HFFc6 (cell line): ENCODE results near the gene PPP6R3. TPM values are rescaled to one million over a fixed set of nuclear protein-coding genes. Genes with fewer than 3 reads are reported as not detected.

Experiments used
- DNase-seq: peaks from one replicate; pipeline ENCODE4 v3.0.0-alpha.2; 2018
- H3K27ac Mint-ChIP-seq: 2 replicates; pipeline ENCODE4 v1.8.0; 2020; ENCODE audit warnings: mild to moderate bottlenecking, mixed read lengths
- H3K27me3 Mint-ChIP-seq: 2 replicates; pipeline ENCODE4 v1.8.0; 2021; ENCODE audit warnings: mild to moderate bottlenecking, moderate library complexity, mixed read lengths; ENCODE audit not compliant: insufficient read depth
- H3K36me3 Mint-ChIP-seq: 2 replicates; pipeline ENCODE4 v1.8.0; 2021; ENCODE audit warnings: low read depth, mixed read lengths
- H3K4me1 Mint-ChIP-seq: 2 replicates; pipeline ENCODE4 v1.8.0; 2020; ENCODE audit warnings: low read depth, mixed read lengths
- H3K4me3 Mint-ChIP-seq: 2 replicates; pipeline ENCODE4 v1.8.0; 2020; ENCODE audit warnings: mild to moderate bottlenecking, moderate library complexity, mixed read lengths
- H3K9me3 Mint-ChIP-seq: 2 replicates; pipeline ENCODE4 v1.8.0; 2020; ENCODE audit warnings: mild to moderate bottlenecking, mixed read lengths
- CTCF ChIP-seq: fragments of 200-600 bp; sonication (generic); IDR thresholded peaks from 2 replicates; pipeline ENCODE4 v1.5.0; 2021; ENCODE audit warnings: antibody characterized with exemption, mild to moderate bottlenecking
- total RNA-seq, 6 experiments: library from RNA; stranded (reverse); fragmentation: NEBNext Ultra II Directional; extraction: Animal tissue kit (Norgen Biotek cat#: 25700); gene quantifications; 2 replicates in 1 of 6; 3 replicates in 5 of 6; pipeline ENCODE4 v1.2.3, GENCODE V29; 2021

PPP6R3 gene
- total RNA-seq, 6 experiments from 2014 or later = 62.5 to 72.0 (median 67.8) TPM

GRCh38 chr11:68501813-68502212 is 41.3 kb downstream of the PPP6R3 start:
- Mint-ChIP-seq H3K36me3 (no peaks in the 10 kb centered on the region), H3K4me3 (no peak overlapping the region), H3K27ac (no peak overlapping the region), H3K9me3 (no peaks in the 10 kb centered on the region), H3K4me1 (peaks cover 69% of the 10 kb centered on the region), H3K27me3 (no peaks in the 10 kb centered on the region; the same call in 1 of the 2 replicates)
- no peak for TF ChIP-seq CTCF
- DNase-seq = no peak

- H3K27me3 Mint-ChIP-seq = no peaks in the 10 kb centered on the region
- no peaks in the 10 kb centered on the region for H3K36me3 Mint-ChIP-seq
- H3K4me3 Mint-ChIP-seq = no peak overlapping the region
- no peaks in the 10 kb centered on the region for H3K9me3 Mint-ChIP-seq
- TF ChIP-seq CTCF = no peak
- peaks cover 69% of the 10 kb centered on the region for H3K4me1 Mint-ChIP-seq
- no peak for DNase-seq
- H3K27ac Mint-ChIP-seq = peak overlapping the region; percentile 17; the same call in 1 of the 2 replicates
Observed at GRCh38 chr11:68503251-68503687, 42.7 kb downstream of the PPP6R3 start.

DNA sequence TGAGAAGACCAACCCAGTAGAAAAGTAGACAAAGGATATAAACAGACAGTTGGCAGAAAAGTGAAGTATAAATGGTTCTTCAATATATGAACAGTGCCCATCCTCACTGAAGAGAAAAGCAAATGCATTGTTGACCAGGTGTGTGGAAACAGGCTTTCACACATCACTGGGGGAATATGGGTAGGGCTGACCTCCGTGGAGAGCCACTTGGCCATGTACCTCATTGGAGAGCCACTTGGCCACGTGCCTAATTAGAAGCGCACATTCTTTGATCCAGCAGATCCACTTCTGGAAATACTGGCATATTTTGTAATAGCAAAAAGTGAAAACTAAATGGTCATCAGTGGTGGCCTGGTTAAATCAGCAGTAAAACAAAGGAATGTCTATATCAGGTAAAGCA is 43.2 kb downstream of the PPP6R3 start:
- DNase-seq = no peak
- no peak for TF ChIP-seq CTCF
- no peaks in the 10 kb centered on the region for H3K27me3 Mint-ChIP-seq
- no peak overlapping the region for H3K27ac Mint-ChIP-seq
- H3K36me3 Mint-ChIP-seq = no peaks in the 10 kb centered on the region
- H3K4me3 Mint-ChIP-seq = no peak overlapping the region
- peaks cover 69% of the 10 kb centered on the region for H3K4me1 Mint-ChIP-seq
- no peaks in the 10 kb centered on the region for H3K9me3 Mint-ChIP-seq

GRCh38 chr11:68504432-68505066 is 44.0 kb downstream of the PPP6R3 start:
- H3K27me3 Mint-ChIP-seq = no peaks in the 10 kb centered on the region
- DNase-seq = no peak
- H3K9me3 Mint-ChIP-seq = no peaks in the 10 kb centered on the region
- peaks cover 71% of the 10 kb centered on the region for H3K4me1 Mint-ChIP-seq
- TF ChIP-seq CTCF = no peak
- H3K27ac Mint-ChIP-seq = peak overlapping the region; percentile 78
- H3K4me3 Mint-ChIP-seq = peak overlapping the region; percentile 62; the same call in 1 of the 2 replicates
- no peaks in the 10 kb centered on the region for H3K36me3 Mint-ChIP-seq

- peak overlapping the region; percentile 78 for H3K27ac Mint-ChIP-seq
- TF ChIP-seq CTCF = no peak
- H3K4me1 Mint-ChIP-seq = peaks cover 70% of the 10 kb centered on the region
- no peaks in the 10 kb centered on the region for H3K9me3 Mint-ChIP-seq
- peak; percentile 46 for DNase-seq
- no peaks in the 10 kb centered on the region for H3K27me3 Mint-ChIP-seq
- no peaks in the 10 kb centered on the region; the same call in 1 of the 2 replicates for H3K36me3 Mint-ChIP-seq
- peak overlapping the region; percentile 62 for H3K4me3 Mint-ChIP-seq
Observed at GRCh38 chr11:68505596-68505995, 45.0 kb downstream of the PPP6R3 start.
